Suprapubic skin (tissue), 4 donors: ENCODE results near the gene TIE1. TPM values are rescaled to one million over a fixed set of nuclear protein-coding genes. Genes with fewer than 3 reads are reported as not detected.

Source experiments
- DNase-seq, 2 donors: peaks; one replicate each; pipeline ENCODE4 v3.0.0-alpha.2; 2019; ENCODE audit warnings: low spot score in 2 of 2
- H3K27ac ChIP-seq: fragments of 200-600 bp; sonication (generic); one replicate; pipeline ENCODE4 v1.5.1; 2019
- H3K27me3 ChIP-seq: fragments of 200-600 bp; sonication (generic); one replicate; pipeline ENCODE4 v1.5.1; 2019
- H3K36me3 ChIP-seq: fragments of 200-600 bp; sonication (generic); one replicate; pipeline ENCODE4 v1.5.1; 2019
- H3K4me1 ChIP-seq: fragments of 200-600 bp; sonication (generic); one replicate; pipeline ENCODE4 v1.5.1; 2019
- H3K4me3 ChIP-seq: fragments of 200-600 bp; sonication (generic); one replicate; pipeline ENCODE4 v1.5.1; 2019; ENCODE audit warnings: mild to moderate bottlenecking
- H3K9me3 ChIP-seq: fragments of 200-600 bp; sonication (generic); one replicate; pipeline ENCODE4 v1.5.1; 2019
- CTCF ChIP-seq, 2 donors: fragments of 200-600 bp in 1 of 2; fragments of 450-650 bp in 1 of 2; sonication (generic) in 1 of 2; IDR thresholded peaks; one replicate each; pipeline ENCODE4 v1.5.1; 2016 to 2019; ENCODE audit warnings: antibody characterized with exemption in 2 of 2, mild to moderate bottlenecking in 1 of 2, moderate library complexity in 1 of 2
- EP300 ChIP-seq: sonication (generic); formaldehyde crosslinking; IDR thresholded peaks from one replicate; pipeline ENCODE4 v1.6.1; 2017; ENCODE audit warnings: antibody characterized with exemption
- POLR2A ChIP-seq, 2 donors: fragments of 450-650 bp; IDR thresholded peaks; one replicate each; pipeline ENCODE4 v1.6.1; 2017; ENCODE audit warnings: antibody characterized with exemption in 2 of 2, mild to moderate bottlenecking in 2 of 2, moderate library complexity in 2 of 2
- POLR2AphosphoS5 ChIP-seq, 3 donors: sonication (generic); formaldehyde crosslinking; IDR thresholded peaks; one replicate each; pipeline ENCODE4 v1.6.1; 2017; ENCODE audit warnings: antibody characterized with exemption in 3 of 3
- WGBS: methylation state at CpG from one replicate; pipeline ENCODE4 v1.1.5; 2018; 5-methylcytosine and 5-hydroxymethylcytosine counted together
- total RNA-seq, 4 donors: library from RNA; depleted of rRNA; stranded (reverse); fragments of >200 nt; gene quantifications; one replicate each; pipeline ENCODE4 v1.1.0, GENCODE V29; 2016

The TIE1 gene
- total RNA-seq, 4 donors from 2014 or later: 5.4 to 19.0 (median 11.3) TPM

GRCh38 chr1:43255438-43256210 lies 45.2 kb upstream of the TIE1 start:
- no peaks in the 10 kb centered on the region for H3K27me3 ChIP-seq
- 73% methylated on average over 10 of the region's 10 CpGs for WGBS
- DNase-seq: no peak
- no peak overlapping the region for H3K4me3 ChIP-seq
- no peaks in the 10 kb centered on the region for H3K9me3 ChIP-seq
- H3K4me1 ChIP-seq: no peaks in the 10 kb centered on the region
- H3K36me3 ChIP-seq: no peaks in the 10 kb centered on the region
- TF ChIP-seq POLR2AphosphoS5 (IDR thresholded peaks at IDR 0.05): no peak
- TF ChIP-seq POLR2A (IDR thresholded peaks at IDR 0.05): no peak
- no peak for TF ChIP-seq EP300
- no peak for TF ChIP-seq CTCF (IDR thresholded peaks at IDR 0.05)
- H3K27ac ChIP-seq: no peak overlapping the region

- WGBS: 78% methylated on average over 8 of the region's 8 CpGs
- no peak for TF ChIP-seq POLR2A (IDR thresholded peaks at IDR 0.05)
- no peak for TF ChIP-seq CTCF (IDR thresholded peaks at IDR 0.05)
- no peak for TF ChIP-seq POLR2AphosphoS5 (IDR thresholded peaks at IDR 0.05)
- TF ChIP-seq EP300: no peak
- no peaks in the 10 kb centered on the region for H3K27me3 ChIP-seq
- H3K36me3 ChIP-seq: no peaks in the 10 kb centered on the region
- H3K27ac ChIP-seq: no peak overlapping the region
- no peak for DNase-seq
- no peak overlapping the region for H3K4me3 ChIP-seq
- no peaks in the 10 kb centered on the region for H3K4me1 ChIP-seq
- H3K9me3 ChIP-seq: no peaks in the 10 kb centered on the region
Observed at GRCh38 chr1:43256675-43257570, 43.9 kb upstream of the TIE1 start.

- Histone ChIP-seq H3K9me3 (no peaks in the 10 kb centered on the region), H3K4me1 (no peaks in the 10 kb centered on the region), H3K27me3 (no peaks in the 10 kb centered on the region), H3K4me3 (no peak overlapping the region), H3K27ac (no peak overlapping the region), H3K36me3 (no peaks in the 10 kb centered on the region)
- TF ChIP-seq CTCF (IDR thresholded peaks at IDR 0.05) (no peak), POLR2A (IDR thresholded peaks at IDR 0.05) (no peak), POLR2AphosphoS5 (IDR thresholded peaks at IDR 0.05) (no peak), EP300 (no peak)
- no peak for DNase-seq
- 82% methylated on average over 3 of the region's 3 CpGs for WGBS
Observed at GRCh38 chr1:43258370-43258769, 42.4 kb upstream of the TIE1 start.

GRCh38 chr1:43265431-43265830 lies 35.4 kb upstream of the TIE1 start:
- H3K36me3 ChIP-seq: no peaks in the 10 kb centered on the region
- no peaks in the 10 kb centered on the region for H3K27me3 ChIP-seq
- H3K27ac ChIP-seq: no peak overlapping the region
- WGBS: 83% methylated on average over 4 of the region's 4 CpGs
- no peak overlapping the region for H3K4me3 ChIP-seq
- DNase-seq: no peak
- H3K9me3 ChIP-seq: no peaks in the 10 kb centered on the region
- TF ChIP-seq EP300 (no peak), CTCF (IDR thresholded peaks at IDR 0.05) (no peak), POLR2A (IDR thresholded peaks at IDR 0.05) (no peak), POLR2AphosphoS5 (IDR thresholded peaks at IDR 0.05) (no peak)
- H3K4me1 ChIP-seq: peaks cover 6% of the 10 kb centered on the region

- Histone ChIP-seq H3K9me3 (no peaks in the 10 kb centered on the region), H3K36me3 (no peaks in the 10 kb centered on the region), H3K27ac (no peak overlapping the region), H3K27me3 (peaks cover 6% of the 10 kb centered on the region), H3K4me1 (peaks cover 14% of the 10 kb centered on the region), H3K4me3 (no peak overlapping the region)
- DNase-seq: no peak
- WGBS: 93% methylated on average over 1 of the region's 1 CpG
- TF ChIP-seq EP300: no peak
- no peak for TF ChIP-seq CTCF (IDR thresholded peaks at IDR 0.05)
- no peak for TF ChIP-seq POLR2A (IDR thresholded peaks at IDR 0.05)
- no peak for TF ChIP-seq POLR2AphosphoS5 (IDR thresholded peaks at IDR 0.05)
Observed at GRCh38 chr1:43266881-43267280, 33.9 kb upstream of the TIE1 start.
